Measurements from ENCODE around the gene SKOR2. TPM values are rescaled to one million over a fixed set of nuclear protein-coding genes. Genes with fewer than 3 reads are reported as not detected.

SKOR2 gene
- total RNA-seq, 1 experiment from 2014 or later, result not detected

DNA sequence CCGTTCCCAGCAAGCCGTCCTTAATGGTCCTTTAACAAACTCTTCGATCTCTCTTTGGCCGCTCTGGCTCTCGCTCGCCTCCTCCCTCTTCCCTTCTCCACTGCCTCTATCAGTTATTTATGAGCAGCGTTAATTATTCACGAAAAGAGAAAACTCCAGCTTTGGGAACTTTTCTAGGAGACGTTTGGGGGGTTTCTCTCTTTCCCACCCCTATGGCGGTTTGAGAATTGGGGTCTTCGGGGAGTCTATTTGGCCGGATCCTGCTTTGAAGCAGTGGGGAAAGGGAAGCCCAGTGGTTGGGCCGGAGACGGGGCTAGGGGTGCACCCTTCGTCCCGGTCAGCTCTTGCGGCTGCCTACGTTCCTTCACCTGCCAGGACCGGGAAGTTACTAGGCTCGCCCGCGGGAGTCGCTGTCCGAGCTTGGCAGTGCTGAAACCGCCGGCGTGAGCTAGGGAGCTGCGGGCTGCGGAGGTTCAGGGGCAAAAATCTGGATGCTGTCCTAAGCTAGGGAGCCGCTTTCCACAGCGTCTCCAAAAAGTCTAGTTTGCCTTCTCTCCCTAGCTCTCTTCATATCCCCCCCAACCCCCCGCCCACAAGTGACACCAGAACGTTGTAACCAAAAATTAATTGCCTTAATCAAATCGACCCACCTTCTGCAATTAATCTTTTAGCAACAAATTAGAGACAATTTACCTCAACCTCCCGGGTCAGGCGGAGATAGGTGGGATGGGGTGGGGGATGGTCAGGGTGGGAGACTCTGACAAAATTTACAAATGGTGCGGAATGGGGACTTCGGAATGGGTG lies 8.9 kb upstream of the SKOR2 start:
- H3K27ac ChIP-seq (ENCODE audit: low read depth, low read length), result no peak overlapping the region
- no peaks in the 10 kb centered on the region for H3K9me2 ChIP-seq (ENCODE audit: insufficient read depth)
- TF ChIP-seq, protein P1, sequence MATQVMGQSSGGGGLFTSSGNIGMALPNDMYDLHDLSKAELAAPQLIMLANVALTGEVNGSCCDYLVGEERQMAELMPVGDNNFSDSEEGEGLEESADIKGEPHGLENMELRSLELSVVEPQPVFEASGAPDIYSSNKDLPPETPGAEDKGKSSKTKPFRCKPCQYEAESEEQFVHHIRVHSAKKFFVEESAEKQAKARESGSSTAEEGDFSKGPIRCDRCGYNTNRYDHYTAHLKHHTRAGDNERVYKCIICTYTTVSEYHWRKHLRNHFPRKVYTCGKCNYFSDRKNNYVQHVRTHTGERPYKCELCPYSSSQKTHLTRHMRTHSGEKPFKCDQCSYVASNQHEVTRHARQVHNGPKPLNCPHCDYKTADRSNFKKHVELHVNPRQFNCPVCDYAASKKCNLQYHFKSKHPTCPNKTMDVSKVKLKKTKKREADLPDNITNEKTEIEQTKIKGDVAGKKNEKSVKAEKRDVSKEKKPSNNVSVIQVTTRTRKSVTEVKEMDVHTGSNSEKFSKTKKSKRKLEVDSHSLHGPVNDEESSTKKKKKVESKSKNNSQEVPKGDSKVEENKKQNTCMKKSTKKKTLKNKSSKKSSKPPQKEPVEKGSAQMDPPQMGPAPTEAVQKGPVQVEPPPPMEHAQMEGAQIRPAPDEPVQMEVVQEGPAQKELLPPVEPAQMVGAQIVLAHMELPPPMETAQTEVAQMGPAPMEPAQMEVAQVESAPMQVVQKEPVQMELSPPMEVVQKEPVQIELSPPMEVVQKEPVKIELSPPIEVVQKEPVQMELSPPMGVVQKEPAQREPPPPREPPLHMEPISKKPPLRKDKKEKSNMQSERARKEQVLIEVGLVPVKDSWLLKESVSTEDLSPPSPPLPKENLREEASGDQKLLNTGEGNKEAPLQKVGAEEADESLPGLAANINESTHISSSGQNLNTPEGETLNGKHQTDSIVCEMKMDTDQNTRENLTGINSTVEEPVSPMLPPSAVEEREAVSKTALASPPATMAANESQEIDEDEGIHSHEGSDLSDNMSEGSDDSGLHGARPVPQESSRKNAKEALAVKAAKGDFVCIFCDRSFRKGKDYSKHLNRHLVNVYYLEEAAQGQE (IDR thresholded peaks at IDR 0.05; ENCODE audit: low read depth), result peak; percentile 71
- no peak for TF ChIP-seq CBX3 (IDR thresholded peaks at IDR 0.05; ENCODE audit: low read depth)
- no peak for TF ChIP-seq JUND (IDR thresholded peaks at IDR 0.05)
- no peaks in the 10 kb centered on the region for H3K9me3 ChIP-seq (ENCODE audit: control insufficient read depth in 1 of 2, insufficient read depth in 1 of 2, low read depth in 1 of 2, low read length in 2 of 2)
- BruUV-seq (replicated peaks), result no TSS peak
- no peak overlapping the region for H2AFZ ChIP-seq (ENCODE audit: low read depth, low read length, poor library complexity, severe bottlenecking)
- ATAC-seq (no peak), DNase-seq (ENCODE audit: low read depth, low spot score) (no peak)
- no peak overlapping the region for H3K4me2 ChIP-seq (ENCODE audit: low read length)
- intact Hi-C loops (cut with micrococcal nuclease), result no loop called here
- H4K20me1 ChIP-seq (ENCODE audit: insufficient read depth), result no peaks in the 10 kb centered on the region; the same call in 1 of the 2 replicates
- H3K9ac ChIP-seq (ENCODE audit: low read length), result no peak overlapping the region
- ChIA-PET RAD21 (ENCODE audit: low non-redundant PET in 1 of 2, low total read pairs in 2 of 2, uncharacterized antibody in 2 of 2, unreplicated experiment in 2 of 2) (no interaction called here), CTCF (no interaction called here), POLR2A (no interaction called here)
- no peaks in the 10 kb centered on the region for H3K36me3 ChIP-seq (ENCODE audit: control insufficient read depth in 1 of 2, insufficient read depth in 2 of 2, low read length in 2 of 2)
- H3K27me3 ChIP-seq (ENCODE audit: insufficient read depth, low read length), result no peaks in the 10 kb centered on the region; the same call in 1 of the 2 replicates
- no peak overlapping the region for H3K4me3 ChIP-seq (replicated peaks in 1 of 2; ENCODE audit: low read depth in 1 of 2, low read length in 2 of 2)
- no peaks in the 10 kb centered on the region for H3K79me2 ChIP-seq (ENCODE audit: insufficient read depth, low read length)
- 0 out of 4 replicates have a peak, but pooled peaks cover 2 to 3% of the 10 kb centered on the region in 2 experiments for H3K4me1 ChIP-seq (ENCODE audit: control insufficient read depth in 1 of 2, insufficient read depth in 2 of 2, low read length in 2 of 2)

DNA sequence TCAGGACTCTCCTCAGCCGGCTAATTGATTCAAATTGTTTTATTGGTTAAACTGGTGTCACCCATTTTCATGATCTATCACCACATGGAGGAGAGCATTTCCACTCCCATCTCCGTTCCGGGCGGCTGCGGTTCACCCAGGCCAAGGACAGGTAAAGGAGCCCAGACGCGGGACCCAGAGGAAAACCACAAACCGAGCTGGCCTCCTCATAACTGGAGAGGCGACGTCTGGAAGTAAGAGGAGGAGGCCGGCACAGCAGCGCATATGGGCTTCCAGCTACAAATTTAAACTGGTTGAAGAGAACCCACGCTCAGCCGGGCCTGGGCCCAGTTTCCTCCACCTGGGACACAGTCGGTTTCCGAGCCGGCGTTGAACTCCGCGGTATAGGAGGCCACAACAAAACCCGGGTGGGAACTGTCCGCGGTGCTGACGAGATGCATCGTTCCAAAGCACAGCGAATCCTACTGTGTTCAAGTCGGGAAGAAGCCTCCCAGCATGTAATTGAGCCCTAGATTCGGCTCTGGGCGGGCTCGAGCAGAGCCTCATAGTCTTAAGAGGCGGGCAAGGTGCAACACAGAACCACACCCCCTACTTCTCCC lies 3.0 kb upstream of the SKOR2 start:
- no peak overlapping the region for H3K4me2 ChIP-seq (ENCODE audit: low read length)

More for the DNA sequence above, 3.0 kb upstream of the SKOR2 start:
- Histone ChIP-seq H3K36me3 (ENCODE audit: control insufficient read depth in 1 of 2, insufficient read depth in 2 of 2, low read length in 2 of 2) (no peaks in the 10 kb centered on the region), H3K9ac (ENCODE audit: low read length) (no peak overlapping the region), H2AFZ (ENCODE audit: low read depth, low read length, poor library complexity, severe bottlenecking) (no peak overlapping the region), H3K27ac (ENCODE audit: low read depth, low read length) (no peak overlapping the region), H4K20me1 (ENCODE audit: insufficient read depth) (no peaks in the 10 kb centered on the region; the same call in 1 of the 2 replicates), H3K4me3 (replicated peaks in 1 of 2; ENCODE audit: low read depth in 1 of 2, low read length in 2 of 2) (no peak overlapping the region), H3K9me2 (ENCODE audit: insufficient read depth) (no peaks in the 10 kb centered on the region), H3K27me3 (ENCODE audit: insufficient read depth, low read length) (peaks cover 36% of the 10 kb centered on the region), H3K79me2 (ENCODE audit: insufficient read depth, low read length) (no peaks in the 10 kb centered on the region), H3K9me3 (ENCODE audit: control insufficient read depth in 1 of 2, insufficient read depth in 1 of 2, low read depth in 1 of 2, low read length in 2 of 2) (no peaks in the 10 kb centered on the region), H3K4me1 (ENCODE audit: control insufficient read depth in 1 of 2, insufficient read depth in 2 of 2, low read length in 2 of 2) (no peaks in the 10 kb centered on the region)
- ChIA-PET RAD21 (ENCODE audit: low non-redundant PET in 1 of 2, low total read pairs in 2 of 2, uncharacterized antibody in 2 of 2, unreplicated experiment in 2 of 2) (no interaction called here), POLR2A (no interaction called here), CTCF (no interaction called here)
- intact Hi-C loops (cut with micrococcal nuclease), result no loop called here
- no peak for ATAC-seq
- no peak for DNase-seq (ENCODE audit: low read depth, low spot score)
- no TSS peak for BruUV-seq (replicated peaks)
- TF ChIP-seq EZH2 (IDR thresholded peaks at IDR 0.05), result no peak
- no peak for TF ChIP-seq SRF (IDR thresholded peaks at IDR 0.05; ENCODE audit: low read depth)
- TF ChIP-seq, protein P1 (IDR thresholded peaks at IDR 0.05; ENCODE audit: low read depth), result peak; percentile 71
- TF ChIP-seq, protein P2, sequence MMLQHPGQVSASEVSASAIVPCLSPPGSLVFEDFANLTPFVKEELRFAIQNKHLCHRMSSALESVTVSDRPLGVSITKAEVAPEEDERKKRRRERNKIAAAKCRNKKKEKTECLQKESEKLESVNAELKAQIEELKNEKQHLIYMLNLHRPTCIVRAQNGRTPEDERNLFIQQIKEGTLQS (IDR thresholded peaks at IDR 0.05), result no peak

All from HCT116 (cell line).